Measurements from ENCODE around the gene PLD2. TPM values are rescaled to one million over a fixed set of nuclear protein-coding genes. Genes with fewer than 3 reads are reported as not detected.
"Not testable (repeated sequence)": the region's sequence is repeated elsewhere in the genome, so short reads cannot be mapped to it uniquely, and the experiment has no call there.

Gene PLD2
- total RNA-seq, 1 experiment from 2014 or later = 7.6 TPM

DNA sequence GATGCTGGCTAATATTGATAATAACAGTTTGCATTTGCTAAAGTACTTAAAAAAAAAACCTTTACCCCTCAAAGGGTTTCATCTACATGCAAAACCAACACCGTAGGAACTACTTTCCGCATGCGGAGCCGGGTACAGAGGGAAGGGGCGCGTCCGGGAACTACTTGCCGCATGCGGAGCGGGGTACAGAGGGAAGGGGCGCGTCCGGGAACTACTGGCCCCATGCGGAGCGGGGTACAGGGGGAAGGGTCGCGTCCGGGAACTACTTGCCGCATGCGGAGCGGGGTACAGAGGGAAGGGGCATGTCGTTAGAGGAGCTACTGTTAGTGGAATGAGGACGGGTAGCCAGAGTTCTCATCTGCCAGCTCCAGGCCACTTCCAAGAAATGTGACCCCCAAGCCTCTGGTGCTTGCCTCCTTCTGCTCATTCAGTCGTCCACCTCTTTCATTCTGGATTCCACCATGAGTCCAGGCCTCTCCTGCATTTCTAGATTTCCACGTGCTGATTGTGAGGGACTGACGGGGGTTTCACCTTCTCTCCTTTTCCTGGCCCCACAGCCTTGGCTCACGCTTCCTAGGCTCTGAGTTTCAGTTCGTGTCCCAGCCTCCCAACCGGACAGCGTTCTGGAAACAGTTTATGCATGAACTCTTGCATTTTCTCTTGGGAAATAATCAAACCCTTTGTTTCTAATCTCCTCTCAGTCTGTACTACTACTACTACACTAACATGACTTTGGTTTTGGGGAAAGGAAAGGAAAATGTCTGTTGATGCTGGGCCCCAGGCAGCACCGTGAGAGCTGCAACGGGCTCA, 53.1 kb downstream of the PLD2 start:
- Histone ChIP-seq H3K4me3 (no peak overlapping the region), H3K4me1 (replicated peaks) (peaks cover 19% of the 10 kb centered on the region), H3K9me3 (replicated peaks) (no peaks in the 10 kb centered on the region), H3K27me3 (replicated peaks) (no peaks in the 10 kb centered on the region), H3K27ac (no peak overlapping the region), H3K36me3 (peaks cover 9% of the 10 kb centered on the region)
- DNase-seq (ENCODE audit: low read depth in 1 of 2, low spot score in 2 of 2) = no peak

DNA sequence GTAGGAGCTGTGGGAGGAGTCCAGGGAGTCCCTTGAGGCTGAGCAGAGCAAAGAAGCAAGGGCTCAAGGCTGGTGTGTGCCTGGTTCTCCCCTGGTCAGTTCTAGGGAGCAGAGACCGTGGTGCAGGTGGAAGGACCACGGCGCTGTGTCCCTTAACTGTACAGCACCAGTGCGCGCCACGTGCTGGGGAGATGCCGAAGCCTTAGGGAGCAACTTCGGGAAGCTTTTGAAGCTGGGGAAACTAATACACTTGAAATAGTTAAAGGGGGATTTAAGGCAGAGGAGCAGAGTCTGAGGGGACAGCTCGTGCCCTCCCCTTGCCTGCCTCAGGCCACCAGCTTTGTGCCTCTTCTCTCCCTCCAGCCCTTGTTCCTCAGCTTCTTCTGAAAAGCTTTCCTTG, 53.7 kb downstream of the PLD2 start:
- Histone ChIP-seq H3K4me3 (no peak overlapping the region), H3K9me3 (replicated peaks) (no peaks in the 10 kb centered on the region), H3K27me3 (replicated peaks) (no peaks in the 10 kb centered on the region), H3K27ac (no peak overlapping the region), H3K4me1 (replicated peaks) (peaks cover 19% of the 10 kb centered on the region), H3K36me3 (peaks cover 9% of the 10 kb centered on the region)
- DNase-seq (ENCODE audit: low read depth in 1 of 2, low spot score in 2 of 2) = no peak

DNA sequence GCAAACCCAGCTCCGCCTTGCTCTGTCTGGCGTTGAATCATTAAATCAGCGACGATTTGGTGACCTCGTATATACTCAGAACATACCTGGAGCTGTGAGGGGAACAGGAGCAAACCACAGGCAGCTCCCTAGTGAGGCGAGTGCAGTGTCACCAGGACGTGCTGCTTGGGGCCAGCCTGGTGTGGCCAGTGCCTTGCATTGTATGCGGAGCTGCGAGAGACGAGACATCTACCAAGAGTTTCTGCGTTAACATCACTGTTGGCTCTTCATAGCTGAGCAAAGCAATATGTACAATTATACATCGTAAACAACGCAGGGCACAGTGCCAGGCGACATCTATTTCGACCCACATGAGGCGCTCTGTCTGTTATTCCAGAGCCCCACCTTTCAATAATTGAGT, 54.1 kb downstream of the PLD2 start:
- Histone ChIP-seq H3K9me3 (replicated peaks) (no peaks in the 10 kb centered on the region), H3K36me3 (peaks cover 9% of the 10 kb centered on the region), H3K4me3 (no peak overlapping the region), H3K27ac (no peak overlapping the region), H3K27me3 (replicated peaks) (no peaks in the 10 kb centered on the region), H3K4me1 (replicated peaks) (peaks cover 19% of the 10 kb centered on the region)
- no peak for DNase-seq (ENCODE audit: low read depth in 1 of 2, low spot score in 2 of 2)

DNA sequence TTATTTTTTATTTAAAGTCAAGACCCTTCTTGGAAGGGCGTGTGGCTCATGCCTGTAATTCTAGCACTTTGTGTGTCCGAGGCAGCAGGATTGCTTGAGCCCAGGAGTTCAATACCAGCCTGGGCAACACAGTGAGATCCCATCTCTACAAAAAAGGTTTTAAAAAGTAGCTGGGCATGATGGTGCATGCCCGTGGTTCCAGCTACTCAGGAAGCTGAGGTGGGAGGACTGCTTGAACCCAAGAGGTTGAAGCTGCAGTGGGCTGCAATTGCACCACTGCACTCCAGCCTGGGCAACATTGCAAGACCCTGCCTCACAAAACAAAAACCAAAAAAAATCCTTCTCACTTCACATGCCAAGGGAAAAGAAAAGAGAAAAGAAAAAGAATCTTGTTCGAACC, 55.8 kb downstream of the PLD2 start:
- no peak overlapping the region for H3K4me3 ChIP-seq
- no peaks in the 10 kb centered on the region for H3K9me3 ChIP-seq (replicated peaks)
- no peak for DNase-seq (ENCODE audit: low read depth in 1 of 2, low spot score in 2 of 2)
- no peak overlapping the region for H3K27ac ChIP-seq
- H3K27me3 ChIP-seq (replicated peaks) = no peaks in the 10 kb centered on the region
- peaks cover 5% of the 10 kb centered on the region for H3K36me3 ChIP-seq
- H3K4me1 ChIP-seq (replicated peaks) = peaks cover 16% of the 10 kb centered on the region

DNA sequence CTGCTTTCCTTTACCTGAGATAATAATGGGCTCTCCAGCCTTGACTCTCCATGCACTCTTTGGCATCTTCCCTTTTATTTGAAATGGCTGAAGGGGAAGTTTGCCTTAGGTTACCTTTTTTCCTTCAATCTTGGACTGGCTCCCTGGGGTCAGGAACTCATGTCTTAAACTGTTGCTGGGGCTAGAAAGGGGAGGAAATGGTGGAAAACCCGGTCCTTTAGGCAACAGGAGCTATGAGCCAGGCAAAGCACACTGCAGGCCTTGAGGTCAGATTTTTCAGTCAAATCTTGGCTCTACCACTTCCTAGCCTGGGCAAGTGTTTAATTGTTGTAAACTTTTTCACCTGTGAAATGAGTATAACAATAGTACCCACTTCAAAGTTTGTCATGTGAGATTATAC, 56.4 kb downstream of the PLD2 start:
- Histone ChIP-seq H3K9me3 (replicated peaks) (no peaks in the 10 kb centered on the region), H3K4me3 (no peak overlapping the region), H3K27me3 (replicated peaks) (no peaks in the 10 kb centered on the region), H3K36me3 (peaks cover 5% of the 10 kb centered on the region), H3K27ac (no peak overlapping the region), H3K4me1 (replicated peaks) (peaks cover 10% of the 10 kb centered on the region)
- no peak for DNase-seq (ENCODE audit: low read depth in 1 of 2, low spot score in 2 of 2)

DNA sequence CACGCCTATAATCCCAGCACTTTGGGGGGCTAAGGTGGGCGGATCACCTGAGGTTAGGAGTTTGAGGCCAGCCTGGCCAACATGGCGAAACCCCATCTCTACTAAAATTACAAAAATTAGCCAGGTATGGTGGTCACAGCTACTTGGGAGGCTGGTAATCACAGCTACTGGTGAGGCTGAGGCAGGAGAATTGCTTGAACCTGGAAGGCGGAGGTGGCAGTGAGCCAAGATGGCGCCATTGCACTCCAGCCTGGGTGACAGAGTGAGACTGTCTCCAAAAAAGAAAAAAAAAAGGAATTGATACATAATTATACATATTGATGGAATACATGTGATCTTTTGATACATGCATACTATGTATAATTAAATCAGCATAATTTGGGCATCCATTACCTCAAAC, 60.6 kb downstream of the PLD2 start:
- not testable (repeated sequence) for H3K4me1 ChIP-seq (replicated peaks); H3K27ac ChIP-seq; H3K9me3 ChIP-seq (replicated peaks); H3K4me3 ChIP-seq; H3K27me3 ChIP-seq (replicated peaks); DNase-seq (ENCODE audit: low read depth in 1 of 2, low spot score in 2 of 2); H3K36me3 ChIP-seq

DNA sequence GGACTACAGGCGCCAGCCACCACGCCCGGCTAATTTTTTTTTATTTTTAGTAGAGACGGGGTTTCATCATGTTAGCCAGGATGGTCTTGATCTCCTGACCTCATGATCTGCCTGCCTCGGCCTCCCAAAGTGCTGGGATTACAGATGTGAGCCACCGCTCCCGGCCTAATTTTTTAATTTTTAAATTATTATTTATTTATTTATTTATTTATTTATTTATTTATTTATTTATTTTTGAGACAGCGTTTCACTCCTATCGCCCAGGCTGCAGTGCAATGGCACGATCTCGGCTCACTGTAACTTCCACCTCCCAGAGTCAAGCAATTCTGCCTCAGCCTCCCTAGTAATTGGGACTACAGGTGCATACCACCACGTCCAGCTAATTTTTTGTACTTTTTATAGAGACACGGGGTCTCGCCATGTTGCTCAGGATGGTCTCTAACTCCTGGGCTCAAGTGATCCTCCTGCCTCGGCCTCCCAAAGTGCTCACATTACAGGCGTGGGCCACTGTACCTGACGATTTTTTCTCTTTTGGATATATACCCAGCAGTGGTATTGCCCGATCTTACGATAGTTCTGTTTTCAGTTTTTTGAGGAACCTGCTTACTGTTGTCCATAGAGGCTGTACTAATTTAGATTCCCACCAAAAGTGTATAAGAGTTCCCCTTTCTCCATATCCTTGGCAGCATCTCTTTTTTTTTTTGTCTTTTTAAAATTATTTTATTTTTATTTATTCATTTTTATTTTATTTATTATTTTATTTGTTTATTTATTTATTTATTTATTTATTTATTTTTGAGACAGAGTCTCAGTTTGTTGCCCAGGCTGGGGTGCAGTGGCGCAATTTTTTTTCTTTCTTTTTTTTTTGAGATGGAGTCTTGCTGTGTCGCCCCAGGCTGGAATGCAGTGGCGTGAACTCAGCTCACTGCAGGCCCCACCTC, 62.4 kb downstream of the PLD2 start:
- not testable (repeated sequence) for H3K36me3 ChIP-seq; H3K27me3 ChIP-seq (replicated peaks)

DNA sequence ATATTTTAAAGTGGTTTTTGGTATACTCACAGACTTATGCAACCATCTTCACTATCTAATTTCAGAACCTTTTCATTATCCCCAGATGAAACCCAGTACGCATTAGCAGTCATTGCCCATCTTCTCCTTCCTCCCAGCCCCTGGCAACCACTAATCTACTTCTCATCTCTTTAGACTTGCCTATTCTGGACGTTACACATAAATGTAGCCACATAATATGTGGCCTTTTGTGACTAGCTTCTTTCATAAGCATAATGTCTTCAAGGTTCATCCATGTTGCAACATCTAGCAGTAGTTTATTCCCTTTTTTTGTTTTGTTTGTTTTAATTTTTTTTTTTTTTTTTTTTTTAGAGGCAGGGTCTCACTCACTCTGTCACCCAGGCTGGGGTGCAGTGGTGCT, 63.9 kb downstream of the PLD2 start:
- no peaks in the 10 kb centered on the region for H3K9me3 ChIP-seq (replicated peaks)
- H3K4me1 ChIP-seq (replicated peaks) = no peaks in the 10 kb centered on the region
- no peak overlapping the region for H3K4me3 ChIP-seq
- no peaks in the 10 kb centered on the region for H3K36me3 ChIP-seq
- H3K27me3 ChIP-seq (replicated peaks) = no peaks in the 10 kb centered on the region
- H3K27ac ChIP-seq = no peak overlapping the region
- no peak for DNase-seq (ENCODE audit: low read depth in 1 of 2, low spot score in 2 of 2)

More for the DNA sequence above, 62.4 kb downstream of the PLD2 start:
- not testable (repeated sequence) for H3K4me1 ChIP-seq (replicated peaks); H3K4me3 ChIP-seq; H3K9me3 ChIP-seq (replicated peaks); H3K27ac ChIP-seq; DNase-seq (ENCODE audit: low read depth in 1 of 2, low spot score in 2 of 2)

DNA sequence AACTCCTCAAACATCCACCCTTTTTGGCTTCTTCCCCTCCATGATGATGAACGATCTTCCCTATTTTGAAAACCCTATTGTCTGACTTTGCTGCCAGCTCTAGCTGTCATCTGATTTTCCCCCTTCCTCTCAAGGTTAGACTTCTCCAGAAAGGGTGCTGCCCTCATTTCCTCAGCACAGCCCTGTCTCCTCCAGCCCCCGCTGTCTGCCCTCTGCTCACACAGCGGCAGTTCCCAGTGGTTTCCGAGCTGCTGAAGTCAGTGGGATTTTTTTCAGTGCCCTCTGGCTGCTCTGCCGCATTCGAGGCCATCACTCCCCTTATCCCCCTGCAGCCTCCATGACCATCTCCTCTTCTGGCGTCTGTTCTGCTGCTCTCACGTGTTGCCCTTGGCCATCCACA, 65.8 kb downstream of the PLD2 start:
- DNase-seq (ENCODE audit: low read depth in 1 of 2, low spot score in 2 of 2) = no peak
- no peaks in the 10 kb centered on the region for H3K9me3 ChIP-seq (replicated peaks)
- H3K4me3 ChIP-seq = no peak overlapping the region
- H3K4me1 ChIP-seq (replicated peaks) = no peaks in the 10 kb centered on the region
- H3K27me3 ChIP-seq (replicated peaks) = no peaks in the 10 kb centered on the region
- no peaks in the 10 kb centered on the region for H3K36me3 ChIP-seq
- H3K27ac ChIP-seq = no peak overlapping the region

Other genes with a start within 250 kb of the PLD2 start
- gene GGT6, start 246.6 kb upstream of the PLD2 start, total RNA-seq (2014; rRNA removed; shearing (Covaris generic)) = not detected in 2 replicates
- gene SMTNL2, start 222.6 kb upstream of the PLD2 start, total RNA-seq (2014; rRNA removed; shearing (Covaris generic)) = not detected in 2 replicates
- not detected in 2 replicates for gene ALOX15, start 165.5 kb upstream of the PLD2 start, total RNA-seq (2014; rRNA removed; shearing (Covaris generic))
- 18.1 and 28.7 TPM in 2 replicates for gene PELP1, start 103.0 kb upstream of the PLD2 start, total RNA-seq (2014; rRNA removed; shearing (Covaris generic))
- gene ARRB2, start 96.5 kb upstream of the PLD2 start, total RNA-seq (2014; rRNA removed; shearing (Covaris generic)) = 2.6 and 8.2 TPM in 2 replicates
- gene MED11, start 75.7 kb upstream of the PLD2 start, total RNA-seq (2014; rRNA removed; shearing (Covaris generic)) = 16.7 and 26.9 TPM in 2 replicates
- not detected in 2 replicates for gene ZMYND15, start 67.3 kb upstream of the PLD2 start, total RNA-seq (2014; rRNA removed; shearing (Covaris generic))
- not detected in 2 replicates for gene CXCL16, start 67.2 kb upstream of the PLD2 start, total RNA-seq (2014; rRNA removed; shearing (Covaris generic))
- gene TM4SF5, start 35.3 kb upstream of the PLD2 start, total RNA-seq (2014; rRNA removed; shearing (Covaris generic)) = not detected in 2 replicates
- gene VMO1, start 20.8 kb upstream of the PLD2 start, total RNA-seq (2014; rRNA removed; shearing (Covaris generic)) = not detected in 2 replicates
- gene GLTPD2, start 18.2 kb upstream of the PLD2 start, total RNA-seq (2014; rRNA removed; shearing (Covaris generic)) = not detected in 2 replicates
- gene PSMB6, start 11.0 kb upstream of the PLD2 start, total RNA-seq (2014; rRNA removed; shearing (Covaris generic)) = 197 and 257 TPM in 2 replicates
- gene MINK1, start 26.2 kb downstream of the PLD2 start, total RNA-seq (2014; rRNA removed; shearing (Covaris generic)) = 10.0 and 20.0 TPM in 2 replicates
- gene C17orf107, start 92.4 kb downstream of the PLD2 start, total RNA-seq (2014; rRNA removed; shearing (Covaris generic)) = 0.18 TPM in 1 of 2 replicates, not detected in the other
- gene CHRNE, start 95.9 kb downstream of the PLD2 start, total RNA-seq (2014; rRNA removed; shearing (Covaris generic)) = 0.29 TPM in 1 of 2 replicates, not detected in the other
- not detected in 2 replicates for gene GP1BA, start 125.1 kb downstream of the PLD2 start, total RNA-seq (2014; rRNA removed; shearing (Covaris generic))
- gene SLC25A11, start 132.9 kb downstream of the PLD2 start, total RNA-seq (2014; rRNA removed; shearing (Covaris generic)) = 67.6 and 68.4 TPM in 2 replicates
- 4.2 and 13.0 TPM in 2 replicates for gene RNF167, start 133.1 kb downstream of the PLD2 start, total RNA-seq (2014; rRNA removed; shearing (Covaris generic))
- gene PFN1, start 141.4 kb downstream of the PLD2 start, total RNA-seq (2014; rRNA removed; shearing (Covaris generic)) = 1,207 and 1,337 TPM in 2 replicates
- gene ENO3, start 144.0 kb downstream of the PLD2 start, total RNA-seq (2014; rRNA removed; shearing (Covaris generic)) = 5.2 and 6.6 TPM in 2 replicates
- gene SPAG7, start 160.7 kb downstream of the PLD2 start, total RNA-seq (2014; rRNA removed; shearing (Covaris generic)) = 63.5 and 71.4 TPM in 2 replicates
- gene CAMTA2, start 180.5 kb downstream of the PLD2 start, total RNA-seq (2014; rRNA removed; shearing (Covaris generic)) = 6.3 and 19.7 TPM in 2 replicates
- gene INCA1, start 190.4 kb downstream of the PLD2 start, total RNA-seq (2014; rRNA removed; shearing (Covaris generic)) = 1.1 and 2.7 TPM in 2 replicates
- 72.3 and 102 TPM in 2 replicates for gene KIF1C, start 190.8 kb downstream of the PLD2 start, total RNA-seq (2014; rRNA removed; shearing (Covaris generic))
- gene SLC52A1, start 228.3 kb downstream of the PLD2 start, total RNA-seq (2014; rRNA removed; shearing (Covaris generic)) = not detected in 2 replicates